NCI-H226 (cell line): ENCODE results near the gene CRPPA.
"Not testable (repeated sequence)": the region's sequence is repeated elsewhere in the genome, so short reads cannot be mapped to it uniquely, and the experiment has no call there.

Experiments
- DNase-seq: peaks from one replicate; pipeline ENCODE4 v3.0.0-alpha.2; 2015

Gene CRPPA

GRCh38 chr7:16396766-16397500 is 24.4 kb downstream of the CRPPA start:
- DNase-seq, result no peak

GRCh38 chr7:16395121-16395520 is 26.2 kb downstream of the CRPPA start:
- no peak for DNase-seq

DNA sequence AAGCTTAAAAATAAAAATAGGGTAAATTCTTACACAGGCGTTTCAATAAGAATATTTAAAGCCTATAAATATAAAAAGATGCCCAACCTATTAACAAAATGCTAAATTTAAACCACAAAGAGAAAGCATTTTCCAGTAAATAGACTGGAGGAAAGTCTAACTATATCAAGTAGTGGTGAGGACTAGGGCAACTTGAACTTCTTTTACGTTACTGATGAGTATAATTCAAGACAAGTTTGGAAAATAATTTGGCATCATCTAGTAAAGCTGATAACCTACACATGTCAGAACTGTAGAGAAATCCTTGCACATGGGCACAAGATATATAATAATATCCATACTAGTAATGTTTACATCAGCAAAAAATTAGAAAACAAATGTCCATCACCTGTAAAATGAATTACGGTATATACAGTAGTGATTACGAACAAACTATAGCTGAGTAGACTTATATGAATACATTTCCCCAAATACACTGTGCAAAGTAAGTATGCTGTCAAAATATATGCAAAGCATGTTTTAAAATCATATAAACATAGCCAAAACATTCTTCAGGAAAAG is 27.4 kb downstream of the CRPPA start:
- DNase-seq, result no peak

GRCh38 chr7:16392990-16393523 is 28.3 kb downstream of the CRPPA start:
- no peak for DNase-seq

- DNase-seq, result not testable (repeated sequence)
Measured at GRCh38 chr7:16383786-16384185, 37.6 kb downstream of the CRPPA start.

- not testable (repeated sequence) for DNase-seq
Measured at GRCh38 chr7:16383103-16383502, 38.2 kb downstream of the CRPPA start.
